Heart left ventricle (tissue), 13 donors: ENCODE measurements around the gene THADA.

Experiments used
- CTCF ChIP-seq, 12 donors: fragments of 200-600 bp; sonication (generic) in 4 of 12; IDR thresholded peaks; one replicate each; pipeline versions ENCODE4 v1.5.0 to v1.8.0; 2018 to 2022; ENCODE audit warnings: antibody characterized with exemption in 12 of 12, mild to moderate bottlenecking in 5 of 12
- POLR2A ChIP-seq, 2 donors: fragments of 450-650 bp; IDR thresholded peaks; one replicate each; pipeline ENCODE4 v1.6.1; 2017; ENCODE audit warnings: antibody characterized with exemption in 2 of 2, mild to moderate bottlenecking in 2 of 2, moderate library complexity in 2 of 2
- donor health status: ischemic (EF 13 %, LVEDD 7.1; RV severe dilation, severe dysfunction).
- donor health status: DM: no; HTN: yes; CAD: no.
- donor health status: DM: no; HTN: no; CAD: no.
- donor health status: ischemic (EF 25% LVEDD 6.9; RV normal size, moderate dysfunction).
- donor health status: ischemic (EF 25% LVEDD 5.7; RV mildly dilated, moderate dysfunction).
- donor health status: ischemic (EF 35%, LVEDD 5.7; RV mildly dilated, moderate dysfunction).
- donor health status: nonischemic (EF 11% LVEDD 7.7; RV severe dilation, severe dysfunction).
- donor health status: DM: yes; HTN: yes; CAD: no.
- donor health status: PGD.
- donor health status: ischemic (EF 29% LVEDD 5.4; RV normal size, mild dysfunction).
- donor health status: nonischemic (EF 23%, LVEDD 6.1; RV moderate dilation, normal function).

GRCh38 chr2:43636621-43637020 lies 40.8 kb upstream of the THADA start:
- TF ChIP-seq CTCF (IDR thresholded peaks at IDR 0.05), result no peak
- no peak for TF ChIP-seq POLR2A (IDR thresholded peaks at IDR 0.05)
